Measurements from ENCODE around the gene IGSF8. TPM values are rescaled to one million over a fixed set of nuclear protein-coding genes. Genes with fewer than 3 reads are reported as not detected.

IGSF8 gene
- total RNA-seq, 1 experiment from 2014 or later = 101 TPM

GRCh38 chr1:160136121-160136925 is 37.9 kb upstream of the IGSF8 start:
- Mint-ChIP-seq H3K4me1 (peaks cover 5% of the 10 kb centered on the region; the same call in 1 of the 2 replicates), H3K27ac (no peak overlapping the region), H3K36me3 (peaks cover 16% of the 10 kb centered on the region), H3K4me3 (no peak overlapping the region), H3K9me3 (no peaks in the 10 kb centered on the region), H3K27me3 (ENCODE audit: low read depth) (no peaks in the 10 kb centered on the region)
- POLR2A ChIA-PET = no interaction called here
- DNase-seq (ENCODE audit: low spot score) (no peak), ATAC-seq (no peak)
- CTCF ChIA-PET = no interaction called here
- TF ChIP-seq FOXJ3 (CRISPR knock-in tag; IDR thresholded peaks at IDR 0.05; ENCODE audit: borderline replicate concordance) (no peak), ELF4 (CRISPR knock-in tag; IDR thresholded peaks at IDR 0.05; ENCODE audit: low read depth) (no peak), ZNF281 (CRISPR knock-in tag; IDR thresholded peaks at IDR 0.05) (no peak), ZNF121 (CRISPR knock-in tag; IDR thresholded peaks at IDR 0.05) (no peak), EMX1 (CRISPR knock-in tag; IDR thresholded peaks at IDR 0.05) (no peak), ZBTB43 (CRISPR knock-in tag; IDR thresholded peaks at IDR 0.05) (no peak), SOX15 (CRISPR knock-in tag; IDR thresholded peaks at IDR 0.05) (no peak), NFYB (CRISPR knock-in tag; conservative IDR thresholded peaks at IDR 0.05; ENCODE audit: low read depth) (no peak), ZNF219 (CRISPR knock-in tag; IDR thresholded peaks at IDR 0.05; ENCODE audit: borderline replicate concordance) (no peak), FOXP4 (CRISPR knock-in tag; IDR thresholded peaks at IDR 0.05) (no peak), MLX (CRISPR knock-in tag; IDR thresholded peaks at IDR 0.05) (no peak), ERG (CRISPR knock-in tag; IDR thresholded peaks at IDR 0.05) (no peak), E2F1 (CRISPR knock-in tag; IDR thresholded peaks at IDR 0.05) (no peak), ZNF232 (CRISPR knock-in tag; IDR thresholded peaks at IDR 0.05) (no peak), SMAD4 (CRISPR knock-in tag; IDR thresholded peaks at IDR 0.05) (no peak), TCF7 (CRISPR knock-in tag; IDR thresholded peaks at IDR 0.05; ENCODE audit: low read depth) (no peak), RORB (CRISPR knock-in tag; IDR thresholded peaks at IDR 0.05) (no peak), ESRRA (CRISPR knock-in tag; IDR thresholded peaks at IDR 0.05; ENCODE audit: borderline replicate concordance) (no peak), GABPB1 (CRISPR knock-in tag; IDR thresholded peaks at IDR 0.05) (no peak), CDX4 (CRISPR knock-in tag; IDR thresholded peaks at IDR 0.05; ENCODE audit: borderline replicate concordance) (no peak)

All from WTC11 (cell line).